ENCODE measurements around the gene TGFBR3L. TPM values are rescaled to one million over a fixed set of nuclear protein-coding genes. Genes with fewer than 3 reads are reported as not detected.
A peak's percentile ranks its signal among the peaks of the same experiment; 100 is the strongest.

Gene TGFBR3L
- total and polyA plus RNA-seq, 2 of the 13 experiments (the other 11 are each of a cell fraction or from before 2014, with no cell fraction given) = 0.20 to 1.0 TPM

- TF ChIP-seq ZNF407 (CRISPR knock-in tag; IDR thresholded peaks at IDR 0.05; ENCODE audit: not compliant biosample characterization) (no peak), AHR (CRISPR knock-in tag; IDR thresholded peaks at IDR 0.05) (peak; percentile 86; the same call in 1 of the 2 replicates), ZNF780A (CRISPR knock-in tag; IDR thresholded peaks at IDR 0.05) (no peak; the same call in 1 of the 2 replicates), GPN1 (CRISPR knock-in tag; IDR thresholded peaks at IDR 0.05; ENCODE audit: borderline replicate concordance) (peak; percentile 45; the same call in 1 of the 2 replicates), AKAP8 (CRISPR knock-in tag; IDR thresholded peaks at IDR 0.05) (0 out of 2 replicates have a peak, but pooled peaks have one; percentile 47), ZNF709 (CRISPR knock-in tag; IDR thresholded peaks at IDR 0.05) (peak; percentile 54), ZNF563 (CRISPR knock-in tag; IDR thresholded peaks at IDR 0.05) (peak; percentile 87; the same call in 1 of the 2 replicates), ZNF891 (CRISPR knock-in tag; IDR thresholded peaks at IDR 0.05) (0 out of 2 replicates have a peak, but pooled peaks have one; percentile 47), ZNF768 (CRISPR knock-in tag; IDR thresholded peaks at IDR 0.05) (peak; percentile 61; the same call in 1 of the 2 replicates), HOXD1 (CRISPR knock-in tag; IDR thresholded peaks at IDR 0.05) (peak; percentile 41; the same call in 1 of the 2 replicates), BCL6 (CRISPR knock-in tag; IDR thresholded peaks at IDR 0.05) (0 out of 2 replicates have a peak, but pooled peaks have one; percentile 42), PREB (CRISPR knock-in tag; IDR thresholded peaks at IDR 0.05) (0 out of 2 replicates have a peak, but pooled peaks have one; percentile 36), CERS6 (CRISPR knock-in tag; IDR thresholded peaks at IDR 0.05) (peak; percentile 68; the same call in 1 of the 2 replicates), TBX2 (CRISPR knock-in tag; IDR thresholded peaks at IDR 0.05; ENCODE audit: borderline replicate concordance) (peak; percentile 63; the same call in 1 of the 2 replicates), GABPB1 (CRISPR knock-in tag; IDR thresholded peaks at IDR 0.05) (peak; percentile 65), RXRA (CRISPR knock-in tag; IDR thresholded peaks at IDR 0.05) (peak; percentile 51; the same call in 1 of the 2 replicates), ZFP41 (CRISPR knock-in tag; IDR thresholded peaks at IDR 0.05; ENCODE audit: borderline replicate concordance) (peak; percentile 88; the same call in 1 of the 2 replicates), NKX3-1 (CRISPR knock-in tag; IDR thresholded peaks at IDR 0.05) (peak; percentile 82)
Observed at GRCh38 chr19:7925171-7925851, 10.7 kb downstream of the TGFBR3L start (continued).

Data from HepG2 (cell line).